Measurements from ENCODE around the gene FHOD3.

Gene FHOD3

GRCh38 chr18:36365836-36366775 is 68.6 kb downstream of the FHOD3 start:
- no peaks in the 10 kb centered on the region for H3K36me3 Mint-ChIP-seq
- H3K4me3 Mint-ChIP-seq = no peak overlapping the region
- no peaks in the 10 kb centered on the region for H3K9me3 Mint-ChIP-seq (ENCODE audit: low read depth)
- no peak overlapping the region for H3K27ac Mint-ChIP-seq
- H3K27me3 Mint-ChIP-seq = peaks cover 7% of the 10 kb centered on the region
- H3K4me1 Mint-ChIP-seq (ENCODE audit: low read depth) = no peaks in the 10 kb centered on the region

DNA sequence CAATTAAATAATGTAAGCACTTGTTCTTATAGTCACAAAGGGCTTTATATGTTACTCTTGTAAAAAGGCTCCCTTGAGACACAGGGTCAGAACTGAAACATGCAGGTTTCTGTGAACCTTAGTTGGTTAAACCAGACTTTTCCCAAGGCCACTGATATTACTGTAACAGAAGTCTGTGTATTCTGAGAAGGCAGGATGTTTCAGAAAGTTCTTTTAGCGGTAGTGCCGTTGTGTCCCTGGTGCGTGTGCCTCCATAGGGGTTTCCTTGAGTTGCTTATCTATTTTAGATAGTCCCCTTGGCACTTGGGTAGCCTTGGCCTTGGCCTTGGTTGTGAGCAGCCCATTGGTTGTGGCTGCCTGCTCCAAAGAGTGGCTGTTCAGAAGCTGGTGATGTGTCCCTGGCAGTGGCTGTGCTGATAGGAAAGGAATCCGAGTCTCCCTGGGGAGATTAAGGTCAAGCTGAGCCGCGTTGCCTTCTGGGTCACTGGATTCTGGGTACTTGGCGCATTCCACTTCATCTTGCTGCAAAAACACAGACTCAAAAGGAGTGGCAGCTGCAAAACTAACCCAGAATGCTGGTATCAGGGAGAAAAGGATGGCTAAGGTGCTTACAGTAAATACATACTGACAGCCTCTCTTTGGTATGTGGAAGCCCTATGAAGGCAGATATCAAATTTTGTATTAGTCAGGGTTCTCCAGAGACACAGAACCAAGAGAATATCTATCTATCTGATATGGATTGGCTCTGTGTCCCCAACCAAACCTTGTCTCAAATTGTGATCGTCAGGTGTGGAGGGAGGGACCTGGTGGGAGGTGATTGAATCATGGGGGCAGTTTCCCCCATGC is 69.7 kb downstream of the FHOD3 start:
- Mint-ChIP-seq H3K4me1 (ENCODE audit: low read depth) (no peaks in the 10 kb centered on the region), H3K27ac (no peak overlapping the region), H3K9me3 (ENCODE audit: low read depth) (peaks cover 5% of the 10 kb centered on the region), H3K4me3 (no peak overlapping the region), H3K27me3 (peaks cover 8% of the 10 kb centered on the region), H3K36me3 (no peaks in the 10 kb centered on the region)

GRCh38 chr18:36368889-36369288 is 71.4 kb downstream of the FHOD3 start:
- H3K9me3 Mint-ChIP-seq (ENCODE audit: low read depth) = peaks cover 5% of the 10 kb centered on the region
- peaks cover 18% of the 10 kb centered on the region for H3K27me3 Mint-ChIP-seq
- no peak overlapping the region for H3K4me3 Mint-ChIP-seq
- H3K4me1 Mint-ChIP-seq (ENCODE audit: low read depth) = no peaks in the 10 kb centered on the region
- no peaks in the 10 kb centered on the region for H3K36me3 Mint-ChIP-seq
- H3K27ac Mint-ChIP-seq = no peak overlapping the region

DNA sequence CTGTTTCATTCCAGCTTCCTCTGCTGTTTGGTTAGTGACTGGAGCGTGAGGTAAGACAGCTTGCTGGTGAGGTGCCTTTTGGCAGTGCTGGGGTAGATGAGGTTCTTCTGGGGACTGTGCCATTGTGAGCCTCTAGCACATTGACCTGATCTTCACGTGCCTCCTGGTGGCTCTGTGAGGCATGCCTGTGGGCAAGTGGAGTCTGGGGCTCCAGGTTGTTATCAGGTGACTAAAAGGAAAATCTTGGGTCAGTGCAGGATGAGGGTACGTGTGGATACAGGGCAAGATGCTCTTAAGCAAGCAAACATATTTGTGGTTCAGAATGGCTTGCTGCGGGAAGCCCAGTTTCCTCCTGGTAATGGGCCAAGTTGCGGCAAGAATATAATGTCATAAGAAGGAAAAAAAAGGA is 75.4 kb downstream of the FHOD3 start:
- Mint-ChIP-seq H3K36me3 (no peaks in the 10 kb centered on the region), H3K27ac (no peak overlapping the region), H3K4me3 (no peak overlapping the region), H3K4me1 (ENCODE audit: low read depth) (no peaks in the 10 kb centered on the region), H3K27me3 (peaks cover 16% of the 10 kb centered on the region), H3K9me3 (ENCODE audit: low read depth) (peaks cover 5% of the 10 kb centered on the region)

- no peaks in the 10 kb centered on the region for H3K4me1 Mint-ChIP-seq (ENCODE audit: low read depth)
- H3K27me3 Mint-ChIP-seq = peaks cover 14% of the 10 kb centered on the region
- H3K9me3 Mint-ChIP-seq (ENCODE audit: low read depth) = peaks cover 5% of the 10 kb centered on the region
Measured at GRCh38 chr18:36374262-36374661, 76.7 kb downstream of the FHOD3 start.

GRCh38 chr18:36375118-36375517 is 77.6 kb downstream of the FHOD3 start:
- H3K4me1 Mint-ChIP-seq (ENCODE audit: low read depth) = no peaks in the 10 kb centered on the region
- peaks cover 5% of the 10 kb centered on the region for H3K9me3 Mint-ChIP-seq (ENCODE audit: low read depth)
- H3K27me3 Mint-ChIP-seq = peaks cover 13% of the 10 kb centered on the region
- no peak overlapping the region for H3K4me3 Mint-ChIP-seq
- H3K36me3 Mint-ChIP-seq = no peaks in the 10 kb centered on the region
- no peak overlapping the region for H3K27ac Mint-ChIP-seq

More at GRCh38 chr18:36374262-36374661, 76.7 kb downstream of the FHOD3 start:
- Mint-ChIP-seq H3K27ac (no peak overlapping the region), H3K4me3 (no peak overlapping the region), H3K36me3 (no peaks in the 10 kb centered on the region)

DNA sequence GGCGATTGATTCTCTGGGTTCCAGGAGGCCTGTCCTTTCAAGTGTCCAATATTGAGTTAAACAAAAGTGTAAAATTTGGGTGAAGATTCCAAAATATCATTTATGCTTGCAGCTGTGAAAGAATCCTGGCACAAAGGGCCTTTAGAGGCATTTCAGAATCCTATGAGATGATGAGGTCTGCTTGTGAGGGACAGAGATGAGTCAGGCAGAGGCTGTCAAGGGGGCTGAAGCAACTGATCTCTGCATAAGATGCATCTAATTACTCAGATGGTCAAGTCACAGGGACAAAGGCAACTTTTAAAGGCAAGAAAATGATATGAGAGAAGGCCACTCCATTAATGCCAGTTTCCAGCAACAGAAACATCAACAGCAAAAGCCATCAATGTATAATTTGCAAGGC is 78.8 kb downstream of the FHOD3 start:
- H3K4me3 Mint-ChIP-seq = no peak overlapping the region
- H3K4me1 Mint-ChIP-seq (ENCODE audit: low read depth) = no peaks in the 10 kb centered on the region
- H3K36me3 Mint-ChIP-seq = no peaks in the 10 kb centered on the region
- H3K27me3 Mint-ChIP-seq = peaks cover 13% of the 10 kb centered on the region
- H3K9me3 Mint-ChIP-seq (ENCODE audit: low read depth) = peaks cover 3% of the 10 kb centered on the region
- no peak overlapping the region for H3K27ac Mint-ChIP-seq

DNA sequence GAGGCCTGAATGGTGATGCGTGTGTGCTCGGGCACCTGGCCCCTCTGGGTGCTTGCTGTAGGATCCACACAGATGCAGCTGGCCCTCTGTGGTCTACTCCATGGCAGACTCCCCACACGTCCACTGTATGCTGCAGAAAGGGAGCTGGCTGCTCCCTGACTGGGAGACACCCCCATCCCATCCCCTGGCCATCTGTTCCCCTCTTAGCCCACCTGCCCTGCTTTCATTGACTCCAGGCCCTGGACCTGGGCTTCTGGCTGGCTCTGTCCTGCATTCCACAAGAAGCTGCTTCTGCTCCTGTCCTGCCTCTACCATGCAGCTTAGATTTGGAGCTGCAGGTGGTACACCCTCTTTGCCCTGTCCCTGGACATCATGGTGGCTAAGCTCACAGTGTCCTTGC is 80.1 kb downstream of the FHOD3 start:
- H3K4me1 Mint-ChIP-seq (ENCODE audit: low read depth) = no peaks in the 10 kb centered on the region
- H3K36me3 Mint-ChIP-seq = no peaks in the 10 kb centered on the region
- peaks cover 10% of the 10 kb centered on the region for H3K27me3 Mint-ChIP-seq
- H3K27ac Mint-ChIP-seq = no peak overlapping the region
- no peak overlapping the region for H3K4me3 Mint-ChIP-seq
- H3K9me3 Mint-ChIP-seq (ENCODE audit: low read depth) = no peaks in the 10 kb centered on the region

- Mint-ChIP-seq H3K9me3 (ENCODE audit: low read depth) (no peaks in the 10 kb centered on the region), H3K36me3 (no peaks in the 10 kb centered on the region), H3K27ac (no peak overlapping the region), H3K4me3 (no peak overlapping the region), H3K4me1 (ENCODE audit: low read depth) (no peaks in the 10 kb centered on the region), H3K27me3 (peaks cover 5% of the 10 kb centered on the region)
Measured at GRCh38 chr18:36378205-36378604, 80.7 kb downstream of the FHOD3 start.

GRCh38 chr18:36379435-36379984 is 82.0 kb downstream of the FHOD3 start:
- H3K27me3 Mint-ChIP-seq = no peaks in the 10 kb centered on the region
- H3K36me3 Mint-ChIP-seq = no peaks in the 10 kb centered on the region
- H3K9me3 Mint-ChIP-seq (ENCODE audit: low read depth) = no peaks in the 10 kb centered on the region
- no peak overlapping the region for H3K4me3 Mint-ChIP-seq
- H3K27ac Mint-ChIP-seq = no peak overlapping the region
- H3K4me1 Mint-ChIP-seq (ENCODE audit: low read depth) = no peaks in the 10 kb centered on the region

GRCh38 chr18:36380173-36380827 is 82.8 kb downstream of the FHOD3 start:
- no peaks in the 10 kb centered on the region for H3K27me3 Mint-ChIP-seq
- no peak overlapping the region for H3K4me3 Mint-ChIP-seq
- H3K9me3 Mint-ChIP-seq (ENCODE audit: low read depth) = no peaks in the 10 kb centered on the region
- no peak overlapping the region for H3K27ac Mint-ChIP-seq
- H3K36me3 Mint-ChIP-seq = no peaks in the 10 kb centered on the region
- H3K4me1 Mint-ChIP-seq (ENCODE audit: low read depth) = no peaks in the 10 kb centered on the region

GRCh38 chr18:36381075-36381474 is 83.6 kb downstream of the FHOD3 start:
- no peak overlapping the region for H3K4me3 Mint-ChIP-seq
- H3K27ac Mint-ChIP-seq = no peak overlapping the region
- H3K9me3 Mint-ChIP-seq (ENCODE audit: low read depth) = no peaks in the 10 kb centered on the region
- H3K27me3 Mint-ChIP-seq = no peaks in the 10 kb centered on the region
- no peaks in the 10 kb centered on the region for H3K36me3 Mint-ChIP-seq
- H3K4me1 Mint-ChIP-seq (ENCODE audit: low read depth) = no peaks in the 10 kb centered on the region

DNA sequence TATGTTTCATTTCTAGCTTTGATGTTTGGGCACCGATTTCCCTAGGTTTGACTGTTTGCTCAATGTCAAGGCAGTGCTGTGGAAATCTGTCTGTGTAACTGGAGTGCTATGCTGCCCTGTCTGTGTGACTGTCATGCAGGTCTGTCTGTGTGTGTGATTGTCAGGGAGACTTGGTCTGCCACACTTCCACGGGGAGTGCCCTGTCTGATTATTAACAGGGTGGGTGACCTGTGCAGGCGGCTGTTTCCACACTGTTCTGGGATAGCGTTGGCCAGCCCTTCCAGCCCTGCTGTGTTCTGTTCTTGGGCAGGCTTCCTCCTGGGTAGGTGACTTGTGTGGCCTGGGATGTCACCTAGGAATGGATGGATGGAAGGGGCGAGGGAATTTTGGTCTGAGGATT is 85.3 kb downstream of the FHOD3 start:
- no peaks in the 10 kb centered on the region for H3K9me3 Mint-ChIP-seq (ENCODE audit: low read depth)
- H3K36me3 Mint-ChIP-seq = no peaks in the 10 kb centered on the region
- H3K27me3 Mint-ChIP-seq = no peaks in the 10 kb centered on the region
- H3K4me3 Mint-ChIP-seq = no peak overlapping the region
- H3K27ac Mint-ChIP-seq = no peak overlapping the region
- no peaks in the 10 kb centered on the region for H3K4me1 Mint-ChIP-seq (ENCODE audit: low read depth)

GRCh38 chr18:36386150-36386920 is 88.8 kb downstream of the FHOD3 start:
- Mint-ChIP-seq H3K4me3 (no peak overlapping the region), H3K36me3 (no peaks in the 10 kb centered on the region), H3K27me3 (no peaks in the 10 kb centered on the region)

More at GRCh38 chr18:36386150-36386920, 88.8 kb downstream of the FHOD3 start:
- H3K4me1 Mint-ChIP-seq (ENCODE audit: low read depth) = no peaks in the 10 kb centered on the region
- no peaks in the 10 kb centered on the region for H3K9me3 Mint-ChIP-seq (ENCODE audit: low read depth)
- H3K27ac Mint-ChIP-seq = no peak overlapping the region
